ENCODE data around the gene SLC24A3.

SLC24A3 gene

DNA sequence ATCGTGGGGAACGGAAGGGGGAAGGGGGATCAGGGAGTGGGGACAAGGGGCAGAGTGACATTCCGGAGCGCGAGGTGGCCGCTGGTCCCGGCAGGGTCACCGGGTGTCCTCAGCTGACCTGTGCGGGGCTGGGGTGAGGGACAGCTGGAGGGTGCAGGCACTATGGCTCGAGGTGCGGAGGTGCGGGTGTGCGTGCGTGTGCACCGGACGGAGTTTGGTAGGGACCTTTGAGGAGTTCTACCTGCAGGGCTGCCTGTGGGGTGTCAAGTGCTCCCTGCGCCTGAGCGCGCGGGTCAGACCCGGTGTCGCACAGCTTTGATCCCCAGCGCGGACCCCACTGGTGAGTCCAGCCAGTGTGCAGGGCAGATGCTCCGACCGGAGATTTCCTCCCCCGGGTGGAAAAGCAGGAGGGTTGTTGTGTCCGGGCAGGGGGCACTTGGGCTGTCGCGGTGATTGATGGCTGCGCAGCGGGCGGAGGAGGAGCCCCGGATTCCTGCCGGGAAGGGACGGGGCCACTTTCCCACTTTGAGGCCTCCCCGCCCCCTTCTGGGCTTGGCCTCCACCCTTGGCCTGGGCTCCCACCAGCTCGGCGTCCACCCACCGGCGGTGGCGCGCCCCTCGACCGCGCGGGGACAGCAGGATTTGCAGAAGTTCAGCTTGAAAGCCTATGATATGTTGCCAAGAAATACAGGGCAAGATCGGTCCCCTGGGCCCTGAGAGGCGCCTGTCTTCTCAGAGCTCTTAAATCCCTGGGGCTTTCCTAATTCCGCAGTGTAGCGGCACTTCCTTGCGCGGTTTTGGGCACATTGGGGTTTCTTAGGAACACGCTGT, 546.3 kb downstream of the SLC24A3 start:
- DNase-seq: no peak

DNA sequence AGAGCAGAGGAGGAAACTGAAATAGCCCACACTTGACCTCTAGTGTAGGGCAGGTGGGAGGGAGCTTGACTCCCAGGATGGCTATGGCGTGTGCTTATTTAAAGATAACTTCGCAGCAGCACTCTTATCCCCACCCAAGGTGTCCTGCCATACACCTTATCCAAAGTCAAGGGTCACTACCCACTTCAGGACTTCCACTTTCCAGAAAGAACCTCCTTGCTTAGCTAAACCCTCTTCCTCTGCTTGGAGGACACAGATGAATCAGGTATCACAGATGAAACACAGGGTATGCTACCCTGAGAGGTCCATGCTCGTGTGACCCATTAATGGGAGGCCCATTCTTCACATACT, 547.9 kb downstream of the SLC24A3 start:
- no peak for DNase-seq

GRCh38 chr20:19761326-19761725, 548.9 kb downstream of the SLC24A3 start:
- no peak for DNase-seq

- DNase-seq: no peak
Observed at GRCh38 chr20:19761841-19762240, 549.4 kb downstream of the SLC24A3 start.

- DNase-seq: no peak
Observed at GRCh38 chr20:19764207-19764606, 551.8 kb downstream of the SLC24A3 start.

DNA sequence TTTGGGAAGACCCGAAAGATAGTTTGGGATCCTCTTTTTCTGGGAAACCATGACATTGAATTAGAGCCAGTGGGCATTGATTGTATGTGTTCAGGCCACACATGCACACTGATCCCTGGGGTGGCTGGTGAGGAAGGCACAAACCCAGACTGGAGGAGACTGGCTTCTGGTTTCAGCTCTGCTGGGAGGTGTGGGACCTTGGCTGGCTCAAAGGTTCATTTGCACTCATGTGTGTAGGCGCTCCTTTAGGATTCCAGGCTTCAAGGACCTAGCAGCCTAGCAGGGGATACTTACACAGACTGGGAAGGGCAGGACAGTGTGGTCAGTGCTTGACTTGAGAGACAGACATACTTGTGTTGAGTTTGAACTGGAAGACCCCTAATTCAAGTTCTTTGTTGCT, 552.8 kb downstream of the SLC24A3 start:
- no peak for DNase-seq

DNA sequence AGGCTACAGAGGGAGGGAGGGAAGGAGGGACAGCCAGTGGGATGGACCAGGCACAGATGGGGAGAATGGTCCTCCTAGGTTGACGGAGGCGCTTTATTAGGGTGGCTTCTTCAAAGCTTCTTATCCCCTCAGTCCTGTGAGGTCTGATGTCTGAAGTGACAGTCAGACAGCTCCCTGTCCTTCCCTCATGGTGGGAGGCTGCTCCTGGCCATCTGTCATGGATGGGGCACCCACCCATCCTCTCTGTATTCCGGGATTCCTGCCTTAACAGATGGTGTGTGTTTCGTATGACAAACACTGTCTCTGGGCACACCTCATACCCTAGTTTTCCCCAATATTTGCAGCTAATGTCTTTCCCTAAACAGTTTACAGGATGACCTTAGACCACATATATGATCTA, 553.5 kb downstream of the SLC24A3 start:
- no peak for DNase-seq

DNA sequence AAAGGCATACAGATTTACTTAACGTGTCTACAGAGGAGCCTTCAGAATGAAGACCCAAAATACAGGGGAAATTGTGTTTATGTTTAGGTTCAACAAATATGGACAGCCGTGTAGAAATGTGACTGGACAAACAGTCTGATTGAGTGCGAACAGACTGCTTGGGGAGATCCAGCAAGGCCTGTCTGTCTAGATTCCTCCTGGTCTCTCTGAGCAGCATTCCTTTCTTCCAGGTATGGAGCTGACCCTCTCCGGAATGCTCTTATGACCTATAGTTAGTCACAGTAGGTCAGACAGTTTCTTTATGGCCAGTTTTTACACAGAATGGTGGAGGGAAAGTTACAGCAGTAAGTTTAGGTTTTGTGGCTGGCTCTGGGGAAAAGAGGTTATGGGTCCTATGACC, 554.6 kb downstream of the SLC24A3 start:
- DNase-seq: no peak

GRCh38 chr20:19768325-19768842, 555.9 kb downstream of the SLC24A3 start:
- DNase-seq: no peak

GRCh38 chr20:19769507-19769906, 557.1 kb downstream of the SLC24A3 start:
- no peak for DNase-seq

- DNase-seq: no peak
Observed at GRCh38 chr20:19770375-19770774, 557.9 kb downstream of the SLC24A3 start.

DNA sequence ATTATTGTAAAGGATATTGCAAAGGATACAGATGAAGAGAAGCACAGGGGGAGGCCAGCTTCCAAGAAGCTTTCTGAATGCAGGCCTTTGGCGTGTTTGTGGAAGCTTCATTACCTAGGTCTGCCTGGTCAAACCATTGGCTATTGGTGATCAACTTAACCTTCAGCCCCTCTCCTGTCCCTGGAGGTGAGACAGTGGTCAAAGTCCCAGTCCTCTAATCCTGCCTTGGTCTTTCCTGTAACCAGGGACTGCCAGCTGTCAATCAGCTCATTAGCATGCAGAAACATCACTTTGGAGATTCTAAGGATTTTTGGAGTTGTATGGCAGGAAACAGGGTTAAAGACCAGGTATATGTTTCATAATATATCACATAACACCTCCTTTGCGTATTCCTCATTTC, 558.6 kb downstream of the SLC24A3 start:
- DNase-seq: no peak

All from activated CD4-positive, alpha-beta T cell treated with anti-CD3 and anti-CD28 coated beads, Interleukin-2, amount 50 U/mL, for 16 hours (primary cell).